RWPE1 (cell line): ENCODE data around the gene HIRIP3.

ENCODE experiments used
- CTCF ChIA-PET: fragments of 350-600 bp; sonication (Branson Sonifier 250); formaldehyde crosslinking; extraction: SDS; loops from one replicate; lab custom pipeline; 2021; lab: Yijun Ruan, JAX
- POLR2A ChIA-PET: fragments of 400-600 bp; formaldehyde crosslinking; extraction: SDS; loops from one replicate; lab custom pipeline; 2020; ENCODE audit warnings: antibody characterized with exemption; ENCODE audit not compliant: low non-redundant PET; lab: Yijun Ruan, JAX
- DNase-seq: peaks from one replicate; pipeline ENCODE4 v3.0.0; 2012; ENCODE audit warnings: low spot score
- H3K27ac ChIP-seq: fragments of 450-650 bp; 2 replicates; pipeline ENCODE4 v1.5.1; 2017
- TF ChIP-seq, protein P1 (sequence below): fragments of 450-650 bp; conservative IDR thresholded peaks from 2 replicates; pipeline ENCODE4 v1.5.1; 2017; ENCODE audit warnings: low read depth, mild to moderate bottlenecking

Gene HIRIP3

DNA sequence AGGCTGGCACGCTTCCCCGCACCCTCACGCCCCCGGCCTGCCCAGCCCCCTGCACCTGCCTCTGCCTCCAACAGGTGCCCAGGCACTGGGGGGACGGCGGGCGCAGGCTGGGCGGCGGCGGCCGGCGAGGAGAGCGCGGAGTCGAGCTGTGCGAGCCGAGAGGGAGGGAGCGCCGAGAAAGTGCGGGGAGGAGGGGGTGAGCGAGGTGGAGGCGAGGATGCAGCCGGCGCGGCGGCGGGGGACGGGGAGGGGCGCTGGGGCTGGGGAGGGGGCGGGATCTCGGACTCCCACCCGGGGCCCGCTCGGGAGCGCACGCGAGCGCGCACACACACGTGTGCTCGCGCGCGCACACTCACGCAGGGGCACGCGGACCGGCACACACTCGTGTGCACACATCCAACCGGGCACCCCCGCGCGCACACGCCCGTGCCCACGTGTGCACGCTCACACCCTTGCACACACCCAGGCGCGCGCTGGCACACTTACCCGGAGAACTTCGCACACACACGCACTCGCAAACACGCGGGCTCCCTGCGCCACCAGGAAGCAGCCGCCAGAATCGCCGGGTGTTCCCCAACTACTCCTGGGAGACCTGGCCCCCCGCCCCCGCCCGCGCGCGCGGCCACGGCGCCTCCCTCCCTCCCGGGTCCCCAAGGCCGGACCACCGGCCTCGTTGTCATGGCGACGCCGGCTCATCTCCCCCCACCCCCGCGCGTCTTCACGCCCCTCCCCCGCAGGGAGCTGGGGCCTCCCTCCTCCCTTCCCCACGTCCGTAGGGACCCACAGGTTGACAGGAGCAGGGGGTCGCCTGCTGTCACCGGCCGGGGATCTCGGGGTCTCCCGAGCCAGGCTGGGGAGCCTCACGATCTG lies 15.7 kb upstream of the HIRIP3 start, which contains the start of gene DOC2A:
Gene DOC2A (minus strand): TSS at position 184 of the 870 bp plus-strand sequence. CDS start 805 bp downstream, outside the sequence.
- ChIA-PET CTCF (no interaction called here), POLR2A (interaction anchor here (0.7 kb wide), 1 partner anchor 17 kb away, joined by 3 read pairs; no protein-coding TSS in a partner anchor)
- TF ChIP-seq, protein P1, sequence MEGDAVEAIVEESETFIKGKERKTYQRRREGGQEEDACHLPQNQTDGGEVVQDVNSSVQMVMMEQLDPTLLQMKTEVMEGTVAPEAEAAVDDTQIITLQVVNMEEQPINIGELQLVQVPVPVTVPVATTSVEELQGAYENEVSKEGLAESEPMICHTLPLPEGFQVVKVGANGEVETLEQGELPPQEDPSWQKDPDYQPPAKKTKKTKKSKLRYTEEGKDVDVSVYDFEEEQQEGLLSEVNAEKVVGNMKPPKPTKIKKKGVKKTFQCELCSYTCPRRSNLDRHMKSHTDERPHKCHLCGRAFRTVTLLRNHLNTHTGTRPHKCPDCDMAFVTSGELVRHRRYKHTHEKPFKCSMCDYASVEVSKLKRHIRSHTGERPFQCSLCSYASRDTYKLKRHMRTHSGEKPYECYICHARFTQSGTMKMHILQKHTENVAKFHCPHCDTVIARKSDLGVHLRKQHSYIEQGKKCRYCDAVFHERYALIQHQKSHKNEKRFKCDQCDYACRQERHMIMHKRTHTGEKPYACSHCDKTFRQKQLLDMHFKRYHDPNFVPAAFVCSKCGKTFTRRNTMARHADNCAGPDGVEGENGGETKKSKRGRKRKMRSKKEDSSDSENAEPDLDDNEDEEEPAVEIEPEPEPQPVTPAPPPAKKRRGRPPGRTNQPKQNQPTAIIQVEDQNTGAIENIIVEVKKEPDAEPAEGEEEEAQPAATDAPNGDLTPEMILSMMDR, result no peak
- H3K27ac ChIP-seq, result no peak within 1 kb of the TSS
- DNase-seq, result no peak

DNA sequence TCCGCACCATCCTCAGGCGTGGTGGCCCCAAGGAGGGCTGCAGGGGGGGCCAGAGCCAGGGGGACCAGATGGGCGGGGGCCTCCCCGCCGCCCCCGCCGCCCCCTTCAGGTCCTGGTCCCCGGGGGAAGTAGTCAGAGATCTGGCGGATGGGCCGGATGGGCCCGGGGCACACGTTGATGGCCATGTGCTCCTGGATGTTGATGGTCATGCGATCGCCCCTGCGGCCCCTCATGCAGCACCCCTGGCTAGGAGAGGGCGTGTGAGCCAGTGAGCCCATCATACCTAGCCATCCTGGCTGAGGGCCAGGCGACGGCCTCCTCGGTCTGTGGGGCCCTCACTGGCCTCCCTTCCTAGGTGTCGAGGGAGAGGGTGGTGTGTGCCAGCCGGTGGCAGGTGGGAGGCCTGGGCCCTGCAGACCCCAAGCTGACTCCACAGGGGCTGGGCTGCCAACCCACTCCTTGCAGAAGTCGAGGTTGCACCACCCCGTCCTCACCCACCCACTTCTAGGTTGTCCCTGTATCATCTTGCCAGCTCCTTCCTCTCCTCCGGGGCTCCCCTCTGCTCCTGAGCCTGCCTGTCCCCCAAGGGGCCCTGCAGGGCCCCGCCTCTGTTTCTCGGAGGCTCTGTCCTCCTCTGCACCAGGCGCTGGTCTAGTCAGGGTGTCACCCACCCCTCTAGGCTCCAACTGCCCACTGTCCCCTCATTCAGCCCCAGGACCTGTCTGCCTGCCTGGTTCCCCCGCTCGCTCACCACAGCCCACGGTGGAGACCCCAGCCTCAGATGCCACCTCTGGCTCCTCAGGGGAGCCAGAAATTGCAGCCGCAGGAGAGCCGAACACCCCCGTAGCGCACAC lies 14.8 kb upstream of the HIRIP3 start:
- ChIA-PET CTCF (interaction anchor here (0.6 kb wide), 1 partner anchor 29 kb away, joined by 3 read pairs; no protein-coding TSS in a partner anchor), POLR2A (no interaction called here)
- TF ChIP-seq, protein P1, result no peak
- H3K27ac ChIP-seq, result no peak overlapping the region
- no peak for DNase-seq

DNA sequence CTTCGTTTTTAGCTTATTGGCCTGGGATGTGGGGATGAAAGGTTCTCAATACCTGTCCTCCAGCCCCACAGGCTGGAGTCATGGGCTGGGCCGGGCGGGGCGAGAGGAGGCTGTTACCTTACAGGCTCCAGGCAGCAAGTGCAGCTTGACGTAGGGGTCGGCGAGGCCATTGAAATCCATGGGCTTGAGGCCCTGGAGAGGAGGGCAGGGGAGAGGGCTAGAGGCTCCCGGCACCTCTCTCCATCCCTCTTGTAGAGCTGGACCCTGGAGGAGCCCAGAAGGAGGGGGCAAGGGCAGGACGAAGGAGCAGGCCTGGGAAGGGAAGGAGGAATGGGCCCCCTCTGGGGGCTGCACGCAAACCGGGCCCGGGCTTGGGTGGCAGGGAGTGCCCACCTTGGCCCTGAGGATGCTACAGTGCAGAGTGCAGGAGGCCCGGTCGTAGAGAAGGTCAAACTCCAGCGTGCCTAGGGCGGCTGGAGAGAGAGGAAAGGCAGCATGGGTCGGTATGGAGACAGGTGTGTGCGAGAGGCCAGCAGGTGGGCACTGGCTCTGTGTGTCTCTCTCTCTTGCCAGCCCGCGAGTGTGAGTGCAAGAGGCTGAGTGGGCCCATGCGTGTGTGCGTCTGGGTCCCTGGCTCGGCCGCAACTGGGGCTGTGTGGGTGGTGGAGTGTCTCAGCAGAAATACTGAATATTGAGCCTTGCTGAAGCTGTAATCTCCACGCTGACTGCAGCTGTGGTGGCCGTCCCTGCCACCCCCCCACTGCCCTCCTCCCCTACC lies 13.9 kb upstream of the HIRIP3 start:
- POLR2A ChIA-PET, result no interaction called here
- CTCF ChIA-PET, result interaction anchor here (0.6 to 1.1 kb wide), 3 partner anchors 12 to 160 kb away, joined by 3 read pairs; no protein-coding TSS in a partner anchor
- TF ChIP-seq, protein P1, result no peak
- no peak for DNase-seq
- H3K27ac ChIP-seq, result no peak overlapping the region

DNA sequence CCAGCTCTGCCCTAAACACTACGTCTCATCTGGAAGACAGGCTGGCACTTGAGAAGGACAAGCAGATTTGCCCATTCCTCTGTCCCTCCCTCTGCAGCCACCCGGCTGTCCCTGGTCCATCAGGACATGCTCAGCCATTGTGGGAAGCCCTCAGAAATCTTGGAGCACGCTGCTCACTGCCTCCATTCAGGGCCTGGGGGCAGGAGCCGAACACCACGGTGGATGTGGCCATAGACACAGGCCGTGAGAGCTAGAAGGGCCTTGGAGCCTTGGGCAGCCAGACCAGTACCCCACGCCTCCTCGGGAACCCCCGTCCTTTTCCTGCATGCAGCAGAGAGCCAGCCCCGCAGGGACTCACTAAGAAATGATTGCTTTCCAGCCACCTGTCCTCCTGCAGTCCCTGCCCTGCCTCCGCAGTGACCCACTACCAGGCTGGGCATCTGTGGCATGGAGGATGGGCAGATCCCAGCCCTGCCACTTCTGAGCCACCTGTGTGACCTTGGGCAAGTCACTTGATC lies 12.0 kb upstream of the HIRIP3 start:
- no peak overlapping the region for H3K27ac ChIP-seq
- TF ChIP-seq, protein P1, result no peak
- ChIA-PET CTCF (interaction anchor here (0.5 kb wide), 1 partner anchor 14 kb away, joined by 3 read pairs; no protein-coding TSS in a partner anchor), POLR2A (no interaction called here)
- DNase-seq, result no peak

DNA sequence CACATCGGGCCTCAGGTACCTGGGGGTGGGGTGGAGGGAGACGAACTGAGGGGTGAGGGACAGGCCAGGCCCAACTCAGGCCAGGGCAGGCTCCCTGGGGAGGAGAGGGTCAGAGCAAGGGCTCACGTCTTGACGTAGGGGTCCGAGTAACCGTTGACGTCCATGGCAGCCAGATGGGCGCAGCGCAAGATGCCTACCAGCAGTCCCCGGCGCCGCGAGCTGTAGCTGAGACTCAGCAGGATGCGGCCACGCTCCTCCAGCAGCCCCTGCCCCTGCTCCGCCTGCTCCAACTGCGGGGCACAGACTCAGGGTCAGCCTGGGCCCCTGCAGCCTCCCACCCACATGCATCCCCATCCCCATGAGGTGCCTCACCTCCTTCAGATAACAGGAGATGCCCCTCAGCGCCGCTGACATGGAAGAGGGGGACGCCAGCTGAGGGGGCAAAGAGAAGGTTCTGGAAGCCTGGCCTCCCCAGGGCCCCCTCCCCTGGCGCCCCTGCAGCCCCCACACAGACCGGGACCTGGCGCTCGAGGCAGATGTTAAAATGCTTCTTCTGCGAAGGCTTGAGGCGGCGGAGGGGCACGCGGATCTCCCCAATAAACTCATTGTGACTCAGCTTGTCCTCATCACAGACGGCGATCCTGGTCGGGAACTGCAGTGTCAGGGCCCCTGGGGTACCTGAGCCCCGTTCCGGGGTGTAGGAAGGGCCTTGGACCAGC lies 11.4 kb upstream of the HIRIP3 start:
- POLR2A ChIA-PET, result no interaction called here
- CTCF ChIA-PET, result interaction anchor here (0.6 to 1.7 kb wide), 3 partner anchors 11 to 149 kb away, joined by 3 to 17 read pairs (median 5); no protein-coding TSS in a partner anchor
- DNase-seq, result no peak
- TF ChIP-seq, protein P1, result no peak
- H3K27ac ChIP-seq, result no peak overlapping the region
